GM12872 (cell line): Measurements from ENCODE around the gene MZF1.
A peak's percentile ranks its signal among the peaks of the same experiment; 100 is the strongest.

ENCODE experiments used
- TF ChIP-seq, protein P1 (sequence below): IDR thresholded peaks from 3 replicates; pipeline ENCODE4 v1.5.1; 2011; ENCODE audit warnings: low read depth, mild to moderate bottlenecking, low read length, moderate library complexity; ENCODE audit not compliant: insufficient read depth

MZF1 gene

GRCh38 chr19:58516964-58517833, 55.9 kb downstream of the MZF1 start:
- TF ChIP-seq, protein P1, sequence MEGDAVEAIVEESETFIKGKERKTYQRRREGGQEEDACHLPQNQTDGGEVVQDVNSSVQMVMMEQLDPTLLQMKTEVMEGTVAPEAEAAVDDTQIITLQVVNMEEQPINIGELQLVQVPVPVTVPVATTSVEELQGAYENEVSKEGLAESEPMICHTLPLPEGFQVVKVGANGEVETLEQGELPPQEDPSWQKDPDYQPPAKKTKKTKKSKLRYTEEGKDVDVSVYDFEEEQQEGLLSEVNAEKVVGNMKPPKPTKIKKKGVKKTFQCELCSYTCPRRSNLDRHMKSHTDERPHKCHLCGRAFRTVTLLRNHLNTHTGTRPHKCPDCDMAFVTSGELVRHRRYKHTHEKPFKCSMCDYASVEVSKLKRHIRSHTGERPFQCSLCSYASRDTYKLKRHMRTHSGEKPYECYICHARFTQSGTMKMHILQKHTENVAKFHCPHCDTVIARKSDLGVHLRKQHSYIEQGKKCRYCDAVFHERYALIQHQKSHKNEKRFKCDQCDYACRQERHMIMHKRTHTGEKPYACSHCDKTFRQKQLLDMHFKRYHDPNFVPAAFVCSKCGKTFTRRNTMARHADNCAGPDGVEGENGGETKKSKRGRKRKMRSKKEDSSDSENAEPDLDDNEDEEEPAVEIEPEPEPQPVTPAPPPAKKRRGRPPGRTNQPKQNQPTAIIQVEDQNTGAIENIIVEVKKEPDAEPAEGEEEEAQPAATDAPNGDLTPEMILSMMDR = no peak

GRCh38 chr19:58516246-58516836, 56.8 kb downstream of the MZF1 start:
- TF ChIP-seq, protein P1 = no peak

DNA sequence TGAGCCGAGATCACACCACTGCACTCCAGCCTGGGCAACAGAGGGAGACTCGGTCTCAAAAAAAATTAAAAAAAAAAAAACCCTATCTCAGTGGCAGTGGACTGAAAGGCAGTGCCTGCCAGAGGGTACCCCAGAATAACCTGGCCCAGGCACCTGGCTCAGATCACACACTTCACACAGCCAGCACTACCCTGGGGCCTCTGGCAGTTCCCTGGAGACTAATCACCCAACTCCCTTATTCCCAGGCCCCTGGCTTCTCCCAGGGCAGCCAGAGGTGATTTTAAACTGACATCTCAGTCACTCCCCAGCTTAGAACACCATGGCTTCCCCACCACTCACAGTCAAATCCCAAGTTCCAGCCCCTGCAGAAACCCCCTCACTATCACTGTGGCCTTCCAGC, 57.9 kb downstream of the MZF1 start:
- TF ChIP-seq, protein P1 = no peak

DNA sequence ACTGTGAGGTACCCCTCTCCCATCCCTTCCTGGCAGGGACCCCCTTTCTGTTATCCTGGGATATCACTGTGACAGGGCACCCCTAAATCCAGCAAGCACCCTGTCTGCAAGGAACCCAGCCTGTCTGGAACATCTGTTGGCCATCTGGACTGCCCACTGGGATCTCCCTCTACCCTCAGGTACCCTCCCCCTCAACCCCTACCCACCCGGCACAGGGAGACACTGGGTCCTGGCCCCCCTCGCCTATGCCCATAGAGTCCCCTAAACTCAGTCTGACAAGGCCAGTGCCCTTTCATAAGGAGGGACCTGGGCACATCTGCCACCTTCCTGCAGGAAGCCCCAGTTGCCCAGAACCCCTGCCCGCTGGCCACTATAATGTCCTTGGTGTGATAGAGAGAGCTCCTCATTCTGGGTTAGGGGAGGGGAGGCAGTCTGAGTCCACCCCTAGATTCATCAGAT, 58.5 kb downstream of the MZF1 start:
- TF ChIP-seq, protein P1 = no peak

DNA sequence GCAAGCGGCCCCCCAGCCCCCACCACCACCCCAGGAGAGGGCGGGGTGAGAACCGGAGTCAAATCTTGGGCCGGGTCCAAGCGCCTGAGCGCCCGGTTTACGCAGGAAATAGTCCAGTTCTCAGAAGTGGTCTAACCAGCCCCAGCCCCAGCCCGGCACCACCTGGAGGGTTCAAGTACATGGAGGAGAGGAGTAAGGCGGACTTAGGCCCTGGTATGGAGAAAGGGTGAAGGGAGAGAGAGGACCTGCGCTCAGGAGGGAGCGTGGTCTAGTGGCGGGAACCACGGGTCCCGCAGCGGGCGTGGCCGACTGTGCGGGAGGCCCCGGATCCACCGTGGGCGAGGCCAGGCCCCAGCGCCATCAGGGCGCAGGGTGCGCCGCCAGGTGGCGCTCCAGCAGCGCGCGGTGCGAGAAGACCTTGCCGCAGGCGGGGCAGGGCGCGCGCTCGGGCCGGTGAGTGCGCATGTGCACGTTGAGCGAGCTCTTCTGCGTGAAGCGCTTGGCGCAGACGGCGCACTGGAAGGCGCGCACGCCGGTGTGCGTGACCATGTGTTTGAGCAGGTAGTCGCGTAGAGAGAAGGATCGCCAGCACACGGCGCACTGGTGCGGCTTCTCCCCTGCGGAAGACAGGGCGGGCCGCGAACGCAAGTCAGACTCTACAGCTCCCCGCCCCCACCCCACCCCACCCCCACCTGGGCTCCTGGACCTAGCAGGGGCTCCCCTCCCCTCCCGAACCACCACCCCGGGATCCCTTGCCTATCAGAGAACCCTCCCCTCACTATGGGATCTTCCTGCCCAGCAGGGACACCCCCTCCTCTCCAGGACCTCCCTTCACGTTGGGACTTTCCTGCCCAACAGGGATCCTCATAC, 59.2 kb downstream of the MZF1 start:
- TF ChIP-seq, protein P1 = peak; percentile 80

- TF ChIP-seq, protein P1 = no peak
Measured at GRCh38 chr19:58513213-58513693, 59.9 kb downstream of the MZF1 start.
